ENCODE data around the gene MPRIP.
"Not testable (repeated sequence)": the region's sequence is repeated elsewhere in the genome, so short reads cannot be mapped to it uniquely, and the experiment has no call there.

Gene MPRIP, protein sequence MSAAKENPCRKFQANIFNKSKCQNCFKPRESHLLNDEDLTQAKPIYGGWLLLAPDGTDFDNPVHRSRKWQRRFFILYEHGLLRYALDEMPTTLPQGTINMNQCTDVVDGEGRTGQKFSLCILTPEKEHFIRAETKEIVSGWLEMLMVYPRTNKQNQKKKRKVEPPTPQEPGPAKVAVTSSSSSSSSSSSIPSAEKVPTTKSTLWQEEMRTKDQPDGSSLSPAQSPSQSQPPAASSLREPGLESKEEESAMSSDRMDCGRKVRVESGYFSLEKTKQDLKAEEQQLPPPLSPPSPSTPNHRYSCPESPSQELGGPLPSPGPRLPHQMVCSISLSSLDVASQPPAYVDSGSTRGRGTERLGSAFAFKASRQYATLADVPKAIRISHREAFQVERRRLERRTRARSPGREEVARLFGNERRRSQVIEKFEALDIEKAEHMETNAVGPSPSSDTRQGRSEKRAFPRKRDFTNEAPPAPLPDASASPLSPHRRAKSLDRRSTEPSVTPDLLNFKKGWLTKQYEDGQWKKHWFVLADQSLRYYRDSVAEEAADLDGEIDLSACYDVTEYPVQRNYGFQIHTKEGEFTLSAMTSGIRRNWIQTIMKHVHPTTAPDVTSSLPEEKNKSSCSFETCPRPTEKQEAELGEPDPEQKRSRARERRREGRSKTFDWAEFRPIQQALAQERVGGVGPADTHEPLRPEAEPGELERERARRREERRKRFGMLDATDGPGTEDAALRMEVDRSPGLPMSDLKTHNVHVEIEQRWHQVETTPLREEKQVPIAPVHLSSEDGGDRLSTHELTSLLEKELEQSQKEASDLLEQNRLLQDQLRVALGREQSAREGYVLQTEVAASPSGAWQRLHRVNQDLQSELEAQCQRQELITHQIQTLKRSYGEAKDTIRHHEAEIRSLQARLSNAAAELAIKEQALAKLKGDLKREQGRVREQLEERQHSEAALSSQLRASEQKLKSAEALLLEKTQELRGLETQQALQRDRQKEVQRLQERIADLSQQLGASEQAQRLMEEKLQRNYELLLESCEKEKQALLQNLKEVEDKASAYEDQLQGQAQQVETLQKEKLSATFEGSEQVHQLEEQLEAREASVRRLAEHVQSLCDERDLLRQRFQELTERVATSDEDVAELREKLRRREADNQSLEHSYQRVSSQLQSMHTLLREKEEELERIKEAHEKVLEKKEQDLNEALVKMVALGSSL (N-terminal part only)

GRCh38 chr17:17042384-17042736 lies at the start of gene MPRIP:
TSS of gene MPRIP (plus strand) at chr17:17042457. CDS start at chr17:17042849, 392 bp downstream.
- DNase-seq, result no peak

DNA sequence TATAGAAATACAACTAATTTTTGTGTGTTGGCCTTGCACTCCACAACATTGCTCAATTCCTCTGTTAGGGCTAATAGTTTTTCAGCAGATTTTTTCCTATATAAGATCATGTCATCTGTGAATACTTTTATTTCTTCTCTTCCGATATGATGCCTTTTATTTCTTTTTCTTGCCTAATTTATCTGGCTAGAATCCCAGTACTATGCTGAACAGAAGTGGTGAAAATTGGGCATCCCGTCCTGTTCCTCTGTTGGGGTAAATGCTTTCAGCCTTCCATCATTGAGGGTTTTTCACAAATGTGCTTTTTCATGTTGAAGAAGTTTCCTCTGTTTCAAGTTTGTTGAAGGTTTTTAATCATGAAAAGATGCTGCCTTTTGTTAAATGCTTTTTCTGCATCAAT lies 47.6 kb upstream of the MPRIP start:
- DNase-seq, result no peak

DNA sequence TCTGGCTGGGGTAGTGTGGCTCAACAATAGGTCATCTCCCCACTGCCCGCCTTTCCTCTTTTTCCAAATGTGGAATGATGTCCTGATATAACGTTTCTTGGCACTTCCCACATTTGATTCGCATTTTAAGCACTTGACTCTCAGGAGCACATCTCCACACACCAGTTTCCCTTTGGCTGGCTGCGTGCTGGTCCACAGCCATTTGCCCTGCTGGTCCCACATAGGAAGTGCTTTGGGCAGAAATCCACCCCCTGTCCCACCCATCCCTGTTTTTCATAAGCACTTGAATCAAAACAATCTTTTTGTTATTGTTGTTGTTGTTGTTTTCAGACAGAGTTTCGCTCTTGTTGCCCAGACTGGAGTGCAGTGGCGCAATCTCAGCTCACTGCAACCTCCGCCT lies 46.3 kb upstream of the MPRIP start:
- no peak for DNase-seq

DNA sequence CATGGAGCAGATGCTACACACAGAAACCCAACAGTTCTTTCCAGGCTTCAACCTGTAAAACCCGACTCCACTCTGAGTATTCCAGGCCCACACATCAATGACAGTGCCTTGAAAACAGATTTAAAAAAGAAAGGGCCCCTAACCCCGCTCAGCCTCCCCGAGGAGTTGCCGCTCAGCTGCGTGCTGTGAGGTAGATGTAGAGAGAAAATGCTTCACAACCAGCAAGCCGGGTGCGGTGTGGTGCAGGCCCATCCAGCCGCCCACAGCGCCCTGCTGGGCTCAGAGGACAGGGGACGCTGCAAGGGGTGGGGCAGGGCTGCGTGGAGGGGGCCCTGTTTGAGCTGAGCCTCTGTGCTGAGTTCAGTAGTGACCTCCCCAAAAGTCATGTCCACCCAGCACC lies 45.5 kb upstream of the MPRIP start:
- not testable (repeated sequence) for DNase-seq

- DNase-seq, result no peak
Observed at GRCh38 chr17:16997514-16998429, 44.5 kb upstream of the MPRIP start.

DNA sequence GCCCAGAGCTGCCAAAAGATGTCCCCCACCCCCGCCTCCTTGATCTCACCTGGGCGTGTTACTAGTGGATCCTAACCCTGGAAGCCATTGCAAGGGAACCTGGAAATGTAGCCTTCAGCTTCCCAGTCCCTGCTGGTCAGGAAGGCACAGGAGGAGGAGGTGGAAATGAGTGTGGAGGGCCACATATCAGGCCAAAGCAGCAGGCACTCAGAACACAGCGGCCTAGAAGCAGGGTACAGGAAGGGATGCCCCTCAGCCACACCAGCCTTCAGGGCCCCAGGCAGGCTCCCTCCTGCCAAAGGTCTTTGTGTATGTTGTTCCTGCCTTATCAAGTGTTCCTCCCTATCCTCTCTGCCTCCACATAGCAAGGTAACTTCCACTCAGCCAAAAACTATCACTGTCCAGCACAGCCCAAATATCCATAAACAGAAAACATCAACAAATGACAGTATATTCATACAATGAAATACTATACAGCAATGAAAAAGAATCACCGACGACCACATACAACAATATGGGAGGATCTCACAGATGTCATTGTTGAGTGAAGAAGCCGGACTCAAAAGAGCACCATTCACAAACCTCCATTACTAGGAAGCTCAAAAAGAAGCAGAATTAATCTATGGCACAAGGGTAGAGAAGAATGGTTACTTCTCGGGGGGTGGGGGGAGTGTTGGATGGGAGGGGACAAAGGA lies 42.2 kb upstream of the MPRIP start:
- no peak for DNase-seq

DNA sequence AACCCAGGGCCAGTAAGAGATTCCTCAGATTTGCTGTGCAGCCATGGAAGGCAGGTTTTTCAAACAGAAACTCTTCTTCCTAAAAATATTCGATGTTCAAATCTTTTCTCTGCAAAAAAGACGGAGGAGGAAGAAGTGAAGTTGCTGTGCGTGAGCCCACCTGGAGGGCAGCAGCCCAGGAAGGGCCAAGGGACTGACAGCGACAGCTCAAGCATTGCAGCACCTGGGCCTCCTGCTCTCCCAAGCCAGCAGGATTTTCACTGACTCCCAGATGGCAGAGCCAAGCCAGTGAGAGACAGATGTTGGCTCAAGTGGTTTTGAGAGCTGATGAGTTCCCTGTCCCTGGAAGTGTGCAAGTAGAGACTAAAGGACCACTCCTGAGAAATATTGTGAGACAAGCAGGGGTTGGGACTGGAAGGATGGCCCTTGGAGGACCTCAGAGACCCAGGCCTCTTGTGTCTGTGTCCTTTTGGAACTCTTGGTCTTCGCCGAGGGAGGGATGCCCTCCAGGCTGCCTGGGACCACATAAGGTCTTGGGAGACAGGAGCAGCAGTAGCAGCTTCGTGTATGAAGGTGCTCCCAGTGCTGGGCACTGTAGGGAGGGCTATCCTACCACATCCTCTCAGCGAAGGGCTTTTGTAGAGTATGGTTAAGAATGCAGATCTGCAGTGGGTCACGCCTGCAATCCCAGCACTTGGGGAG lies 41.0 kb upstream of the MPRIP start:
- DNase-seq, result no peak

DNA sequence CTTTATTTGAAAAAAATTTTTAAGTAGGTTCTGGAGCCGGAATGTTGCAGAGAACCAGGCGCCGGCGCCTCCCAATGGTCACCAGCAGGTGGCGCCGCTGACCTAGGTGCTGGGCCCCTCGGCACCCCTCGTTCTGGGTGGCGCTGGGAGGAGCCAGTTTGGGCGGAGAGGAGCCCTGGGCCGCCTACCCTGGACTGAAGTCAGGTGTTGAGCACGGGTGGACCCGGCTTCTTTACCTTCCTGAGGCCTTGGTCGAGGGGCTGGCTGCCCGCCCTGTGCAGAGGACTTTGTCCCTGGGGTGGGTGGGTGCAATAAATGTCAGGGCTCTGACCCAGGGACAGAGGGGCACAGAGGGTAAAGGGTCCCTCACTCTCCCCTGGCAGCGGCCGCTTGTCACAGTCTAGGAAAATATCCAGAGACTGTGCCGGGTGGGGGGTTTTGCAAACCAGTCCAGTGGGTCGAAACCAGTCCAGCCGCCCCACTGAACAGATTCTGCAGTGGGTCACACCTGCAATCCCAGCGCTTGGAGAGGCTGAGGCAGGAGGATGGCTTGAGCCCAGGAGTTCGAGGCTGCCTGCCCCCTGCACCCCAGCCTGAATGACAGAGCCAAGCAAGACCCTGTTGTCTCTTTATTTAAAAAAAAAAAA lies 40.3 kb upstream of the MPRIP start:
- peak; percentile 24 for DNase-seq

DNA sequence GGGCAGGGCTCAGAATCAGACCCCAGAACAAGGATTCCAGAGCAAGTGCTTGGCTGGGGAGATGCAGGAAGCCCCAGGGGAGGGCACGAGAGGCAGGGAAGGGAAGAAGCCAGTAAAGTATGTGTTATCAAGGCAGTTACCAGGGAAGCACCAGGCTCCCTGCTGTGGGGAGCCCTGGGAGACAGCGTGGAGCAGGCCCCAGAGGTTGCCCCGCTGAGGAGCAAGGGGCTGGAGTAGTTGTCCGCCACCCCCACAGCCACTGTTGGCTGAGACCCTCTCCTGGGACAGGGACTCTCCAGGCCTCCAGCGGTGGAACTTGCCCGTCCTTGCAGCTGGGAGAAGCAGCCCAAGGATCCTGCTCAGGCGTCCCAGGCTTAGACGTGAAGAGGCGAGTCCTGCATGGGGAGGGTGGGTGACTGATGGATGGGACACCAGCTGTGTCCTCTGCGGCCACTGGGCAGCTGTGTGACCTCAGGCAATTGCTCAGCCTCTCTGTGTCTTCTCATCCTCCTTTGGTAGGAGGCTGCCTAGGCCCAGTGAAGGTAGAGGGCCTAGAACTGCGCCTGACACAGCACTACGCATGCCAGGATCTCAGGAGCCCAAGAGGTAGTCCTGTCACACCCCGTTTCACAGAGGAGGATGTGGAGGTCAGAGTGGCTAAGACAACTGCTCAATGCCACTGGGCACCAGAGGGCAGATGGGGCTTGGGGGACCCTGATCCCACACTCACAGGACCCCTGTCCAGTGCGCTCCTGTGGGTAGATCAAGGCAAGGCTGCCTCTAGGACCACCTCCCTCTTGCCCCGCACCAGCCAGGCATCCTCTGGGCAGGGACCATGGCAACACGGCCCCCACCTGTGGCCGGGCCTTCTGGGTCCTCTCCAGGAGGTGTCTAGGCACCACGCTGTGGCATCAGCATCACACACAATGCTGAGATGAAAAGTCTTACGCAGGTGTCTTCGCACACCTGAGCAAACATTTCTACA lies 39.2 kb upstream of the MPRIP start:
- not testable (repeated sequence) for DNase-seq

DNA sequence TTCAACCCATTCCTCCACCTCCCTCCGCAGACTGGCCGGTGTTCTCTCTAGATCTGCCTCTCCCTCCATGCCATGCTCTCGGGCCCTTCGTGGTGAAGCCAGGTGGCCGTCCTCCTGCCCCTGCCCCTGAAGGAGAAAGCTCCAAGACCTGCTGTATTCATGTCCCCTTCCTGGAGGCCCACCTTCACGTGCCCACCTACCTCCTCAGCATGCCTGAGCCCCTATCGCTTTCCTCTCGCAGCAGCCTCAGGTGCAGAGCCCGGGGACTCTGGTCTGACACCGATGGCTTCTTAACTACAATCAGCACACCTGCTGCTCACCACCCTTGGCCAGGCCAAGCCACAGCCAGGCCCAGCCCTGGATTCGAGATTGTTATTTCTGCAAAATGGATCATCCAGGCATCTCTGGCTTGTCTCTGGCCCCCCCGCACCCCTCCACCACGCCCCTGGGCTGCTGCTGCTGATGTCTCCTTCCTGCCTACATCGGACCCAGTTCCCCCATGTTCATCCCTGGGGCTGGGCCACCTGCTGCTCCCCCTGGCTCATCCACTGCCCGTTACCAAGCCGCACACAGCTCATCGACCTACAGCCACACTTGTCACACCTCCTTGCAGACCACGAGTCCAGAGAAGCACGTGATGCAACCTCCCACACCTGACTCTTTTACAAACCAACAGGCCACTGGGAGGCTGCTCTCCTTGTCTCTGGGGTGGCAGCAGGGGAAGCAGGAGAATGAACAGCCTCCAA lies 37.8 kb upstream of the MPRIP start:
- DNase-seq, result no peak

- DNase-seq, result not testable (repeated sequence)
Observed at GRCh38 chr17:17004997-17005614, 37.2 kb upstream of the MPRIP start.

DNA sequence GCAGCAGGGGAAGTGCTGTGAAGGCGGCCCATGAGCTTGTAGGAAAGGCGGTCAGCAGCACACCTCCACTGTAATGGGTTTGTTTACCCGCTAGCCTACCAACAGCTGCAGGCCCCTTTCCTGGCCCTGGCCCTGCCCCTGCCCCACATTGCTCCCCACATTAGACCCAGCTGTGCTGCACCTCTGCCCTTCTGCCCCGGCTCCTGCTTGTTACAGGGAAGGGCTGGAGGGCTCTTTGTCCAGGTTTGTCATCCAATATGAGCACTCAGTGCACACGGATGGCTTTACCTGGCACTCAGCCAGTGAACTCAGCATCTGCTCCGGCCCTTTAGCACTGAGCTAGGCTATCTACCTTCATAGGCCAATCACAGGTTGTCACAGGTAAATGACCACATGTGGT lies 34.4 kb upstream of the MPRIP start:
- not testable (repeated sequence) for DNase-seq

- DNase-seq, result not testable (repeated sequence)
Observed at GRCh38 chr17:17008621-17009397, 33.4 kb upstream of the MPRIP start.

DNA sequence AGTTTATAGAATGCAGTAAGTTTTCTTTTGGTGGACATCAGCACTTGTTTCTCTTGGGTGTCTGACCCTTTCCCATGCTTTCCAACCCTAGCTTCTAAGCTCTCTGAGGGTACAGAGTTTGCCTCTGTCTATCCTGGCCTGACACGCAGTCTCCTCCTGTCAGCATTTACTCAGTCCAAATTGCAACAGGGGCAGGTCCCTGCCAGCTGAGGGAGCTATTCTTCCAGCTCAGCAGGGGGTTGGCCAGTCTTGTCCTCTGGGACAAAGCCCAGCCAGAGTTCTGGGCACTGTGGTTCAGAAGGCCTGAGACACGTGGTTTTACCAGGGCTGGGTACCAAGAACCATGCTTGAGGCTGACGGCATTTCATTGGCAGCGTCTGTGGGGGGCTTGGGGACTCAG lies 32.3 kb upstream of the MPRIP start:
- not testable (repeated sequence) for DNase-seq

DNA sequence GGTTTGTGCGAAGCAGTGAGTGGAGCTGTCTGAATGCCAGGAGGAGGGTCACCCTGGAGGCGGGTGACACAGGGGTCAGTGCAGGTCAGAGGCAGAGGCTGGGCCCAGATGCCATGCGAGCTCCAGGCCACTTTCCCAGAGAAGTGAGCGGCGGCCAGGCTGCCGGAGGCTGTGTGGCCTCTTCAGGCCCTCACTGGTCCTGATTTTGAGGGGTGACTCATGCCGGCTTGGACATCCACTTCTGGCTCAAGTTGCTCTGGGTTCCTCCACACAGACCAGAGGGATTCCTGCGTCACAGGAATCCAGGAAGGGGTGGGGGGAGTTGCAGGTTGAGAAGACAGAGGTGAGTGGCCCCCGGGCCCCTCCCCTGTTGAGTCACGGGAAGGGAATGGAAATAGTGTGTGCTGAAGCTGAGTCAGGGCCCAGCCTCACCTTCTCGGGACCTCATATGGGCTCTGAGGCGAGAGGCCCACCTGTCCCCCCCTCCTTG lies 31.7 kb upstream of the MPRIP start:
- not testable (repeated sequence) for DNase-seq

GRCh38 chr17:17011043-17011907 lies 31.0 kb upstream of the MPRIP start:
- not testable (repeated sequence) for DNase-seq

All from NCI-H2107 (cell line).